Dedifferentiated amniotic fluid mesenchymal stem cell (primary cell): ENCODE results near the gene ITPKC.

Experiments
- DNase-seq: peaks from one replicate; pipeline ENCODE4 v3.0.0-alpha.2; 2016; ENCODE audit errors: extremely low spot score

ITPKC gene

GRCh38 chr19:40716482-40717324 is at the start of gene ITPKC, which contains the start of gene COQ8B:
Gene ITPKC, plus strand, starts transcription at chr19:40717112. Its CDS starts 24 bp downstream, at chr19:40717136.
Gene COQ8B, minus strand, starts transcription at chr19:40716886. Its CDS starts 2,254 bp downstream, at chr19:40714632.
- peak; percentile 98 for DNase-seq

GRCh38 chr19:40667602-40668001 is 49.3 kb upstream of the ITPKC start:
- no peak for DNase-seq

GRCh38 chr19:40668991-40669614 is 47.8 kb upstream of the ITPKC start:
- DNase-seq, result no peak

- no peak for DNase-seq
Measured at GRCh38 chr19:40671404-40671803, 45.5 kb upstream of the ITPKC start.

- DNase-seq, result no peak
Measured at GRCh38 chr19:40672038-40672437, 44.9 kb upstream of the ITPKC start.

- DNase-seq, result no peak
Measured at GRCh38 chr19:40672573-40673299, 44.2 kb upstream of the ITPKC start.

GRCh38 chr19:40673397-40673796 is 43.5 kb upstream of the ITPKC start:
- no peak for DNase-seq

- peak; percentile 54 for DNase-seq
Measured at GRCh38 chr19:40674291-40674690, 42.6 kb upstream of the ITPKC start.

GRCh38 chr19:40677156-40677555 is 39.8 kb upstream of the ITPKC start:
- no peak for DNase-seq

GRCh38 chr19:40681039-40681438 is 35.9 kb upstream of the ITPKC start:
- DNase-seq, result no peak

- no peak for DNase-seq
Measured at GRCh38 chr19:40682431-40682964, 34.4 kb upstream of the ITPKC start.

- DNase-seq, result no peak
Measured at GRCh38 chr19:40683437-40683836, 33.5 kb upstream of the ITPKC start.

GRCh38 chr19:40684280-40684679 is 32.6 kb upstream of the ITPKC start:
- no peak for DNase-seq

GRCh38 chr19:40685016-40685526 is 31.8 kb upstream of the ITPKC start:
- no peak for DNase-seq

GRCh38 chr19:40685563-40685962 is 31.3 kb upstream of the ITPKC start:
- DNase-seq, result no peak

- DNase-seq, result no peak
Measured at GRCh38 chr19:40686882-40687524, 29.9 kb upstream of the ITPKC start.

- DNase-seq, result peak; percentile 24
Measured at GRCh38 chr19:40687525-40688016, 29.3 kb upstream of the ITPKC start.

- DNase-seq, result no peak
Measured at GRCh38 chr19:40688309-40688708, 28.6 kb upstream of the ITPKC start.

GRCh38 chr19:40688987-40689338 is 27.9 kb upstream of the ITPKC start:
- no peak for DNase-seq

GRCh38 chr19:40689339-40690049 is 27.4 kb upstream of the ITPKC start:
- DNase-seq, result no peak
